Right atrium auricular region (tissue), 2 donors: Measurements from ENCODE around the gene FGD5. TPM values are rescaled to one million over a fixed set of nuclear protein-coding genes. Genes with fewer than 3 reads are reported as not detected.

Experiments used
- DNase-seq: peaks from one replicate; pipeline ENCODE4 v3.0.0-alpha.2; 2019; ENCODE audit warnings: low spot score
- H3K27ac ChIP-seq, 2 donors: fragments of 200-600 bp; sonication (generic); 1 replicate in 1 of 2; 2 replicates in 1 of 2; pipeline ENCODE4 v1.5.1; 2016 to 2019
- H3K27me3 ChIP-seq, 2 donors: fragments of 200-600 bp; sonication (generic); one replicate each; pipeline versions ENCODE4 v1.5.1 to v1.6.0; 2017 to 2019
- H3K36me3 ChIP-seq: fragments of 200-600 bp; sonication (generic); one replicate; pipeline ENCODE4 v1.5.1; 2016
- H3K4me1 ChIP-seq, 2 donors: fragments of 200-600 bp; sonication (generic); one replicate each; pipeline versions ENCODE4 v1.5.1 to v1.6.0; 2017 to 2019
- H3K4me3 ChIP-seq, 2 donors: fragments of 200-600 bp; sonication (generic); 1 replicate in 1 of 2; 2 replicates in 1 of 2; pipeline ENCODE4 v1.5.1; 2017 to 2019; ENCODE audit warnings: mild to moderate bottlenecking in 1 of 2, moderate library complexity in 1 of 2
- H3K9me3 ChIP-seq, 2 donors: fragments of 200-600 bp; sonication (generic); one replicate each; pipeline ENCODE4 v1.5.1; 2019
- total RNA-seq, 2 donors: library from RNA; depleted of rRNA; stranded (reverse); fragments of >200 nt; gene quantifications; one replicate each; pipeline ENCODE4 v1.1.0, GENCODE V29; 2016
- TF ChIP-seq, protein P1 (sequence below), 2 donors: fragments of 200-600 bp; sonication (generic); IDR thresholded peaks; one replicate each; pipeline ENCODE4 v1.5.1; 2019; ENCODE audit warnings: antibody characterized with exemption in 2 of 2

FGD5 gene
- total RNA-seq, 2 donors from 2014 or later = 9.6 to 18.8 TPM

DNA sequence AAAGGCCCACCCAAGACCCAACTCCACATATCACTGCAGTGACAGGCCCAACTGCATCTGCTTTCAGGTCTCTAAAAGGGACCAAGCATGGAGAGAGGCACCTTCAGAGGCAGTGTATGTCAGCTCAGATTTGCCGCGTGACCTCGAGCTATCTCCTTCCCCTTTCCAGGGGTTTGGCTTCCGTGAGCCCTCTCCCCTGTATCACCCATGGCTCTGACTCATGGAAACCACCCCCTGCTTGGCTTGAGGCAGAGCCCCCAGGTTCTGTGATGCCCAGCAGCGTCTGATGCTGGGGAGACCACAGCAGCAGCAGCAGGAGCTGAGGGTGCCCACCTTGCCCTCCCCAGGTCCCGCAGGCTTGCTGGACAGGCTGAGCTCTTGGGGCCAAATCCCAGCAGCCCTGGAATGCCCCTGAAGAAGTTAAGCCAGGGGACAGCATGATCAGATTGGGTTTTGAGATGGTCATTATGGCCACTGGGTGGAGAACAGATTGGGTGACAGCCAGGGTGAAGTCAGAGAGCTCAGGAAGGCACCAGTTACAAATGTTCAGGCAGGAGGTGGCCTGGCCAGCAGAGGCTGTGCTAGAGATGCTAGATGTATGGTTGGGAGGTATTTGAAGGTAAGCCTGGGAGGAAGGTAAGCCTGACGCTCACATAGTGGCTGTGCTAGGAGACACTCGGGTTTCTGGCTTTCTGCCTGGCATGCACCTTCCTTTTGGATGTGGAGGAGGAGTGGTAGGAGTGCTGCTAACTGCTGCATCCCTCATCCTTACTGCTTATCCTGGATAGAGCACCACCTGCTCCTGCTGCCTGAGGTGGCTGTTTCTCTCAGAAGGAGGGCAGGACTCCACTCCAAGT lies 42.9 kb downstream of the FGD5 start:
- H3K4me3 ChIP-seq = no peak overlapping the region

DNA sequence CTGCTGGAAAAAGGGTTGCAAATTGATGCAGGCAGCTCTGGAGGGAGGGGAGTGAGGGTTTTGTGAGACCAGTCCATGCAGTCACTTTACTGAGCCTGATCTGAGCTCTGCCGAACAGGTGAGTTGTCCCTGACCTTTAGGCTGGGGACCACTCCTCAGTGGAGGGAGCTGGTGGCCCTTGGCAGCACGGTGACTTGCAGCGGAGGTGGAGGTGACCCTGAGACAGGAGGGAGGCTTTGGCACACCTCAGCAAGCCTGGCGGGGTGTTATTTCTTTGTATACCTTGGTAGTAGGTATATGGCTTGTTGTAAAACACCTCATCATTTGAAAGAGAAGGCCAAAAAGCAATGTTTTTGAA lies 43.5 kb downstream of the FGD5 start:
- H3K4me3 ChIP-seq = no peak overlapping the region
- no peaks in the 10 kb centered on the region for H3K36me3 ChIP-seq
- H3K4me1 ChIP-seq = peaks cover 0 to 32% of the 10 kb centered on the region in 2 donors
- no peaks in the 10 kb centered on the region for H3K27me3 ChIP-seq
- no peak for DNase-seq
- TF ChIP-seq, protein P1, sequence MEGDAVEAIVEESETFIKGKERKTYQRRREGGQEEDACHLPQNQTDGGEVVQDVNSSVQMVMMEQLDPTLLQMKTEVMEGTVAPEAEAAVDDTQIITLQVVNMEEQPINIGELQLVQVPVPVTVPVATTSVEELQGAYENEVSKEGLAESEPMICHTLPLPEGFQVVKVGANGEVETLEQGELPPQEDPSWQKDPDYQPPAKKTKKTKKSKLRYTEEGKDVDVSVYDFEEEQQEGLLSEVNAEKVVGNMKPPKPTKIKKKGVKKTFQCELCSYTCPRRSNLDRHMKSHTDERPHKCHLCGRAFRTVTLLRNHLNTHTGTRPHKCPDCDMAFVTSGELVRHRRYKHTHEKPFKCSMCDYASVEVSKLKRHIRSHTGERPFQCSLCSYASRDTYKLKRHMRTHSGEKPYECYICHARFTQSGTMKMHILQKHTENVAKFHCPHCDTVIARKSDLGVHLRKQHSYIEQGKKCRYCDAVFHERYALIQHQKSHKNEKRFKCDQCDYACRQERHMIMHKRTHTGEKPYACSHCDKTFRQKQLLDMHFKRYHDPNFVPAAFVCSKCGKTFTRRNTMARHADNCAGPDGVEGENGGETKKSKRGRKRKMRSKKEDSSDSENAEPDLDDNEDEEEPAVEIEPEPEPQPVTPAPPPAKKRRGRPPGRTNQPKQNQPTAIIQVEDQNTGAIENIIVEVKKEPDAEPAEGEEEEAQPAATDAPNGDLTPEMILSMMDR (IDR thresholded peaks at IDR 0.05) = no peak
- no peak overlapping the region for H3K27ac ChIP-seq
- no peaks in the 10 kb centered on the region for H3K9me3 ChIP-seq

More for the DNA sequence above, 42.9 kb downstream of the FGD5 start:
- DNase-seq = no peak
- Histone ChIP-seq H3K27ac (peak overlapping the region; percentile 55 to 56), H3K4me1 (peaks cover 0 to 32% of the 10 kb centered on the region in 2 donors), H3K27me3 (no peaks in the 10 kb centered on the region), H3K9me3 (no peaks in the 10 kb centered on the region), H3K36me3 (no peaks in the 10 kb centered on the region)
- TF ChIP-seq, protein P1 (IDR thresholded peaks at IDR 0.05) = no peak

DNA sequence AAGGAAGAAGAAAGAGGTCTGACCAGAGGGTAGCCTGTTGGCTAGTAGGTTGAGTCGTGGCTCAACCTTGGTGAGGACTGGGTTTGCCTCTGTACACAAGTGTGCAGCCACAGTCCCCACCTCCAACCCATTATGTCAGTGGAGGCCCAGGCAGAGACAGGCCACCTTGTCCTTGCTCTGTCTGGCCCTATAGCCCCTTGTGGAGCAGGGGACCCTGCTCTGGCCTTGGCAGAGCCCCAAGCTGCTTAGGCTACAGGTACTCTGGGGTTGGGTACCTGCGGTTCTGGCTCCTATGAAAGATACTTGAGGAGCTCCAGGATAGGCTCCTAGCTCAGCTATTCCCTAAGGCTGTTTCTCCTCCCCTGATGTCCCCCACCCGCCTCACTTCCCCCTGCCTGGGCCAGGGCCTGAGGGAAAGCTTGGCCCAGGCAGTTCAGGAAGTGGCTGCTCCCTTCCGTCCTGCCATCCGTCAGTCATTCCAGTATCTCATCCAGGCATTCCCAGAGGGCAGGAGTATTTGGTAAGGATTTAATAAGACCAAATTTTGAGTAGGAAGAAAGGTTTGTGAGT lies 44.0 kb downstream of the FGD5 start:
- H3K27ac ChIP-seq = no peak overlapping the region
- TF ChIP-seq, protein P1 (IDR thresholded peaks at IDR 0.05) = no peak
- no peaks in the 10 kb centered on the region for H3K36me3 ChIP-seq
- no peak for DNase-seq
- H3K9me3 ChIP-seq = no peaks in the 10 kb centered on the region
- peaks cover 0 to 32% of the 10 kb centered on the region in 2 donors for H3K4me1 ChIP-seq
- no peaks in the 10 kb centered on the region for H3K27me3 ChIP-seq
- H3K4me3 ChIP-seq = no peak overlapping the region

DNA sequence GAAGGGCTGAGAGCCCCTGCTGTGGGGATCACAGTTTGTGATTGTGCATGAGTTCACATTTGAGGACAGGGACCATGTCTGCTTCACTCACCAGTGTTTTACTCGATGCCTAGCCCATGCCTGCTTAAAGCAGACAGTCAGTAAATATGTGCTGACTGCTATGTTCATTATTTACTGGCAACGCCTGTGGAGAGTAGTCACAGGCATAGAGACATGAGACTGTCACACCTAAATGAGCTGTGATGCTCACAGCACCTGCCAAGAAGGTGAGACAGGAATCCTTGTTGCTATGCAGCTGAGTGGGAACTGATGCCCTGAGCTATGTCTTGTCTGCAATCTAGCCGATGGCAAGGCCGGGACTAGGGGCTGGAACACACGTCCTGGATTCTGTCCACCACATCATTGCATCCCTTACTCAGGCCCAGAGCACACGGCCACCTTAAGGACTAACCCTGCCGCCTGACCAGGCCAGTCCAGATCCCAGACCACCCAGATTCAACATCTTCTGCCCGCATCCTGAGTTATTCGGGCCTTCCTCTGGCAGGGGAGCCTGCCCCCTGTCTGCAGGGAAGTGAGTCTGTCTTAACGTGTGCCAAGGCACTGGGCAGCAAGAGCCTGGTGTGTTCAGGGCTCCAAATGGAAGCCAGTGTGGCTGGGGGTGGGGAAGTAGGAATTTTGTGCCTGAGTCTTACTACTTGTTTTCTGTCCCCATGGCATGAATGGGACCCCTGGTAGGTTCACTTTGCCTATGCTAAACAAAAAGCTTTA lies 44.8 kb downstream of the FGD5 start:
- Histone ChIP-seq H3K27ac (no peak overlapping the region), H3K9me3 (no peaks in the 10 kb centered on the region), H3K4me3 (no peak overlapping the region), H3K4me1 (peaks cover 0 to 32% of the 10 kb centered on the region in 2 donors), H3K36me3 (no peaks in the 10 kb centered on the region), H3K27me3 (no peaks in the 10 kb centered on the region)
- DNase-seq = no peak
- TF ChIP-seq, protein P1 (IDR thresholded peaks at IDR 0.05) = peak in 1 of 2 donors; percentile 42

DNA sequence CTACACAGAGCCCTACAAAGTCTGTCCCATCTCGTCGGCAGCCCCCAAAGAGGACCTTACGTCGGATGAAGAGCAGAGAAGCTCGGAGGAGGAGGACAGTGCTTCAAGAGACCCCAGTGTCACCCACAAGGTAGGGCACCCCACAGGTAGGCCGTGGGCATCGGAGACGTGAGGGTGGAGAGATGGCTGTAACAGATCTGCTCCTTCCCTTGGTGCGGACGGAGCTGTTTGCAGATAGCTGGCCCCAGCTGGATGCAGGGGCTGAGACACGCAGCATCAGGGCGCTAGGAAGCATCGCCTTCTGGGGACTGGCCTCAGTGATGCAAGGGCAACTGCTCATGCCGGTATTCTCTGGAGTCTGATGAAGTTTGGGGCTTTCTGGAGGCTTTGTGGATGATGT lies 45.4 kb downstream of the FGD5 start:
- peaks cover 0 to 34% of the 10 kb centered on the region in 2 donors for H3K4me1 ChIP-seq

More for the DNA sequence above, 45.4 kb downstream of the FGD5 start:
- H3K27me3 ChIP-seq = no peaks in the 10 kb centered on the region
- TF ChIP-seq, protein P1 (IDR thresholded peaks at IDR 0.05) = no peak
- no peaks in the 10 kb centered on the region for H3K36me3 ChIP-seq
- no peak overlapping the region for H3K27ac ChIP-seq
- H3K9me3 ChIP-seq = no peaks in the 10 kb centered on the region
- no peak overlapping the region for H3K4me3 ChIP-seq
- no peak for DNase-seq
